Stimulated activated CD4-positive, alpha-beta T cell treated with anti-CD3 and anti-CD28 coated beads, Interleukin-2, amount 100 ng/mL, for 4 hours (primary cell): Measurements from ENCODE around the gene PLSCR3.

Experiments used
- DNase-seq: peaks from one replicate; pipeline ENCODE4 v3.0.0-alpha.2; 2020; ENCODE audit warnings: low read depth

PLSCR3 gene

GRCh38 chr17:7405350-7406234 lies 11.3 kb upstream of the PLSCR3 start:
- DNase-seq: no peak

DNA sequence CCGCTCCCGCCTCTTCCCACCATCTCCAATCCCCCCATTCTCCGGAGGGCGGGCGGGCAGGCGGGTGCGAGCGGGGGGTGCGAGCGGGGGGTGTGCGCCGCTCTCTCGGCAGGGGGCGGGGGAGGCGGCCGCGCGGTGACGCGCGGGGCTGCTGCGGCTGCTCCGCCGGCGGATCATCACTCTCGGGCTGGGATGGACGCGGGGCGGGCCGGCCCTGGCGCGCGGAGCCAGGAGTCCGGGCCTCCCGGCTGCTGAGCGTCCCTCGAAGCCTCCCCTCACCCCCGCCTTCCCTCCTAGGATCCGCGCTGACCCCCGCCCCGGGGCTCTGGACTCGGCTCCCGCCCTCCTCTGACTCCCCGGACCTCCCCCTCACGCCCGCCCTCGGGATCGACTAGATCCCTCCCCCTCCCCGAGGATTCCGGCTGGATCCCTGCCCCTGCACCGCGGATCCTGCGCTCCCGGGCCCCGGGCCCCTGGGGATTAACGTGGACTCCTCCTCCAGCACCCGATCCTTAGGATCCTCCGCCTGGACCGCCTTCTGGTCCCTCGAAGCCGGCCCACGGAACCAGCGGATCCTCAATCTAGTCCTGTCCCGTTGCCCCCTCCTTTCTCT lies 10.5 kb upstream of the PLSCR3 start:
- peak; percentile 65 for DNase-seq

DNA sequence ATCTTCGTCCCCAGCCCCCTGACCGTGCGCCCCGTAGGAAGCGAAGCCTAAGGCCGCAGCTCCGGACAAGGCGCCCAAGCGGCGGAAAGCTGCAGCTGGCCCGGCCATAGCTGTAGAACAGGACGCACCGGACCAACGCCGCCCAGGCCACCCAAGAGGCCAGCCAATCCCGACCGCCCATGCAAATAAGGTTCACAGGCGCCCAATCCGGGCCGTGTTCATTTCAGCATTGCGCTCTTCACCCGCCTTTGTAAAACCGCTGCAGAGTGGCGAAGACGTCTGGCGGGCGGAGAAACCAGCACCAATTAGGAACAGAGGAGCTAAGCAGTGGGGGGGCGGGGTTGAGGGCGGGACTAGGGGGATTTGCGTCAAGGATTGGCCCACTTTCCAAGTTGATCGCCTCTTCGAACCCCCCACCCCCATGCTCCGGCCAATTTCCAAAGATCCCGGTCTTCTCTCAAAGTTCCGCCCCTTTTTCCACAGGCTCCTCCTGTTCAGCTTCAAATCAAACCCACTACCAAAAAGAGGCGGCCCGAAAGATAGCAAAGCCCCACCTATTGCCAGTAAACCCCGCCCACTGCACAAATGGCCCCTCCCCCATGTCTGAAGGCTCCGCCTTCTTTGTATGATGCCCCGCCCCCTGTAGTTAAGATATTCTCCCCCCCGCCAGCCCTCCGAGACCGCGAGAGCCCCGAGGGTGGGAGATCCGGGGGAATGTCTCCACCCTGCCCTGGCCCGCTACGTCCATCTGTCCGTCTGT lies 9.8 kb upstream of the PLSCR3 start, which contains the start of gene TMEM256:
TSS of gene TMEM256 (minus strand) at position 121 of the 760 bp plus-strand sequence. CDS start at position 108, 13 bp downstream.
- peak; percentile 91 for DNase-seq

DNA sequence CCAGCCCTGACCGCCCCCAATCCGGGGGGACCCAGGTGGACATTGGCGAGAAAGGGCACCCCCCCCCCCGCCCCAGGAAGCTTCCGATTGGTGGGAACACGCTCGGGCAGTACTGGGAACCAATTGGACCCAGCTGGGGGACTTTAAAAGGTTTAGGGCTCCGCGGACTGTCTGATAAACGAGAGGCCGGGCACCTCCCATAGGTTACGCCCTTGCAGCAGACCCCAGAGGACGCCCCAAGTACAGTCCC lies 9.3 kb upstream of the PLSCR3 start:
- DNase-seq: no peak

DNA sequence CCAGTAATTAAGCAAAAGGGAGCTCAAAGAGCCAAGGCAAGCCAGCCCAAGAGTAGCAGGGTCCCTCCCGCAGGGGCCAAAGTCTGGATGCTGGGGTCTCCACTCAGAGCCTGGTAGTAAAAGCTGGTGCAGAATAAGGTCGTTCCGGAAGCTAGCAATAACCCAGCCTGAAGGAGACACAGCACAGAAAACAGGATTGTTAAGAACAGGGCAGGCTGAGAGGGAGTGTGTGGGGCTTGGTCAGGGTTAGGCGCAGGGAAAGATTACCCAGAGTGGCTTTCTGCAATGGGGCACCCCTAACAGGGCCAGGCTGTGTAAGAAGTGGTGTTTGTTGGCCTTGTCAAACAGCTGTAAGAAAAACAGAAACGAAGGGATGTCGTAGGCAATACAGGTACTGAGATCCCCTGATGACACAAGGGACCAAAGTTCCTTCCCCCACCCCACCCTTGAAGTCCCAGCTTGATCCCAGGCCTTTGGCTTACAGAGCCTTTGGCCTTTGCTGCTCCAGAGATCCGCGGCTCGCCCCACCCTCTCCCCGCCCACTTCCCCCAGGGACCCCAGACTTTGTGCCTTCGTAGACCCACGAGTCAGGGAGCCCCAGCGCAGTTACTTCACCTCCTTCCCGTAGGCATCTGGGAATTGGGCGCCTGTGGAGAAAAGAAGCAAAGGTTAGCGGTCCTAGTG lies 8.9 kb upstream of the PLSCR3 start:
- no peak for DNase-seq

DNA sequence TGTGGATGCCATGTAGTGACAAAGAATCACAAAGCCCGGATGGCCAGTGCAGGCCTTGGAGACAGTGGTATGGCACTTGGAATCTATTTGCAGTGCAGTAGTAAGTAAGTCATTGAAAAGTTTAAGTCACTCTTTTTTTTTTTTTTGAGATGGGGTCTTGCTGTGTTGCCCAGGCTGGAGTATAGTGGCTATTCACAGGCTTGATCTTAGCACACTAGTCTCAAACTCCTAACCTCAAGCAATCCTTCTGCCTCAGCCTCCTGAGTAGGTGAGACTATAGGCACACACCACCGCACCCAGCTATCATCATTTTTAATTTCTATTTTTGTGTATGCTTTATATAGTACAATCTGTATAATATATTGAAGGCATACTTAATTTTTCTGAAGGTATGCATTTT lies 4.3 kb upstream of the PLSCR3 start:
- DNase-seq: no peak

DNA sequence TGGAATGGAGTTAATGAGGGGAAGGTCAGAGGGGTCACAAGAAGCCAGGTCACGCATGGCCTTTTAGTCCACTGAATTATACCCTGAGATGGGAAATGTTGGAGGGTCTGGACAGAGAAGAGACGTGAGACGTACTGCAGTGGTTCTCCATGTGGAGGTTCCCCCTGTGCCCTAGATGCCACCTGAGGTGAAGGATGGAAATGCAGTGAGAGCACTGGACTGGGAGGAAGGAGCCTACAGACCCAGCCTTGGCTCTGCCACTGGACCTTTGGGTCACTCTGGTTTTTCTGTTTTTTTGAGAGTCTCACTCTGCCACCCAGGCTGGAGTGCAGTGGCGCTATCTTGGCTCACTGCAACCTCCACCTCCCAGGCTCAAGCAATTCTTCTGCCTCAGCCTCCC lies 1.8 kb upstream of the PLSCR3 start:
- no peak for DNase-seq

- peak; percentile 42 for DNase-seq
Observed at GRCh38 chr17:7393613-7394451, 493 bp downstream of the PLSCR3 start.

- DNase-seq: no peak
Observed at GRCh38 chr17:7392696-7393612, 1.4 kb downstream of the PLSCR3 start.

DNA sequence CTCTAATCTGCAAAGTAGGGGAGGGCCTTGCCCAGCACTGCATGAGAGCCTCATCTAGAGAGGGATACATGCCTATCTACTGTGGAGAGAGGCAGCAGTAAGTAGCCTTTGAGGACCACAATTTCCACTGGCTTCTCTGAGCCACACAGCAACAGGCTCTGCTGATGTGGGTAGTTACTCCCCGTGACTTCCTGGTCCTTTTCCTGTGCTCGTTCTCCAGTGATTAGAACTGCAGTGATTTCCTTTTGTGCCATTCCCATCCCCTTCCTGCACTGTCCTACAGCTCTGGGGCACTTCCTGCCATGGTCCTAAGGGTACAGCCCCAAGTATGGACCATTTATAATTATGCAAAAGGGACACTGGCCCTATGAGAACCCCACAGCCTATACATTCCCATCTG lies 3.0 kb downstream of the PLSCR3 start:
- no peak for DNase-seq

- DNase-seq: no peak
Observed at GRCh38 chr17:7389924-7390910, 4.1 kb downstream of the PLSCR3 start.

DNA sequence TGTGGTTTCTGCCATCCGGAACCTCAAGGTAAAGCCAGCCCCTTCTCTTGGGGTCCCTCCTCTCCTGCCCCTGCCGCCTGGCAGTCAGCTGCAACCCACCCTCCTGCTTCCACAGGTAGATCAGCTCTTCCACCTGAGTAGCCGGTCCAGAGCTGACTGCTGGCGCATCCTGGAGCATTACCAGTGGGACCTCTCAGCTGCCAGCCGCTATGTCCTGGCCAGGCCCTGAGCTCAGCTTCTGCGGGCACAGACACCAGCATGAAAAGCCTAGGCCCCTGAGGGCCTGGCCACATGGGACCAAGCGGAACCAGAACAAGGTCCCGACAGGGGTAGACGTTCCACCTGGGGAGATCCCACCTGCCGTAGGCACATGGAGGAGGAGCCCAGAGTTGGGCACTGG lies 5.5 kb downstream of the PLSCR3 start:
- DNase-seq: no peak

DNA sequence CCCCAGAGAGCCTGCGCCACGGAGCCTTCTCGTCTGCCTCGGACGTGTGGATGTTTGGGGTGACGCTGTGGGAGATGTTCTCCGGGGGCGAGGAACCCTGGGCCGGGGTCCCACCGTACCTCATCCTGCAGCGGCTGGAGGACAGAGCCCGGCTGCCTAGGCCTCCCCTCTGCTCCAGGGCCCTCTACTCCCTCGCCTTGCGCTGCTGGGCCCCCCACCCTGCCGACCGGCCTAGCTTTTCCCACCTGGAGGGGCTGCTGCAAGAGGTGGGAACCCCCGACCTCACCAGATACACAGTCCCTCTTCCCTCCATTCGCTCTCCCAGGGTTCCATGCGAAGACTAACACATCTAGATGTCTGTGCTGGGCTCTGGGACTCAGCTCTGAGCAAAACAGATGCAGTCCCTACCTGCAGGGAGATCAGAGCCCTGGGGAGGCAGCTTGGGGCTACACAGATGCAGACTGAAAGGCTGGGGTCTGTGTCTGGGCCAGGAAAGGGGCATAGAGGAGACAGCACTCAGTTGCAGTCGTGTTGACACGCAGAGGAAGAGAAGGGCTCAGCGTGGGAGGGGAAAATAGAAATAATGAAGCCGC lies 9.7 kb downstream of the PLSCR3 start:
- no peak for DNase-seq

GRCh38 chr17:7383742-7384488 lies 10.4 kb downstream of the PLSCR3 start:
- peak; percentile 70 for DNase-seq

DNA sequence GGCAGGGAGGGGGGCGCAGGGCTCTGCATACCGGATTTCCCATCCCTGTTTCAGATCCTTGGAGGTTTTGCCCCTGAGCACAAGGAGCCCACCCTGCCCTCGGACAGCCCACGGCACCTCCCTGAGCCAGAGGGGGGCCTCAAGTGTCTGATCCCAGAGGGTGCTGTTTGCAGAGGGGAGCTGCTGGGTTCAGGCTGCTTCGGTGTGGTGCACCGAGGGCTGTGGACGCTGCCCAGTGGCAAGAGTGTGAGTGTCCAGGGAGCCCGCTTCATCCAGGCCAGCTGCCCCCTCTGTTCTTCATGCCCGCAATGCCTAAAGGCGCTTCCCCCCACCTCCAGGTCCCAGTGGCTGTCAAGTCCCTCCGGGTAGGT lies 11.0 kb downstream of the PLSCR3 start:
- no peak for DNase-seq

DNA sequence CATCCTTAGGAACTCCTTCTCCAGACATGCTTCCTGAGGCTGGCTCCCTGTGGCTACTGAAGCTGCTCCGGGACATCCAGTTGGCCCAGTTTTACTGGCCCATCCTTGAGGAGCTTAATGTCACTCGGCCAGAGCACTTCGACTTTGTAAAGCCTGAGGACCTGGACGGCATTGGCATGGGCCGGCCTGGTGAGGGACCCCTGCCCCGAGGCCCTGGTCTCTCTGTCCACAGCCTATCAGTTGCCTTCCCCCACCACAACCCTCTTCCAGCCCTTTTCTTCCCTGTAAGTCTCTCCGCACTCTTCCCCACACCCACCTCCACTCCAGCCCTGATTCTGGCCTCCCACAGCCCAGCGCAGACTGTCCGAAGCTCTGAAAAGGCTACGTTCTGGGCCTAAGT lies 11.4 kb downstream of the PLSCR3 start:
- no peak for DNase-seq

GRCh38 chr17:7380855-7381683 lies 13.3 kb downstream of the PLSCR3 start, which contains the start of gene TNK1:
Gene TNK1, plus strand, starts transcription at chr17:7381089. Its CDS starts 1,838 bp downstream, at chr17:7382927.
- DNase-seq: no peak
